ENCODE measurements around the gene PI4KA. TPM values are rescaled to one million over a fixed set of nuclear protein-coding genes. Genes with fewer than 3 reads are reported as not detected.

Gene PI4KA
- total and polyA plus RNA-seq, 10 donors = 29.8 to 143 (median 108) TPM

GRCh38 chr22:20802922-20803553 is 55.6 kb downstream of the PI4KA start:
- Histone ChIP-seq H3K27ac (no peak overlapping the region), H3K4me3 (no peak overlapping the region), H3K4me1 (no peaks in the 10 kb centered on the region), H3K36me3 (peaks cover 5 to 100% (median 98%) of the 10 kb centered on the region in 6 donors), H3K27me3 (replicated peaks in 1 of 7) (no peaks in the 10 kb centered on the region), H3K9me3 (no peaks in the 10 kb centered on the region)
- no peak for TF ChIP-seq CTCF (IDR thresholded peaks at IDR 0.05 in 8 of 11, conservative IDR thresholded peaks at IDR 0.05 in 3 of 11)
- no peak for TF ChIP-seq POLR2AphosphoS5 (IDR thresholded peaks at IDR 0.05)
- TF ChIP-seq POLR2A (IDR thresholded peaks at IDR 0.05) = no peak
- DNase-seq = no peak
- WGBS, 5 donors = 88 to 97% (median 93%) methylated on average over 10 to 11 of the region's 11 CpGs
- intact Hi-C loops (cut with DNase I; ENCODE audit: low total_unique reads) = no loop called here

- DNase-seq = no peak
- Histone ChIP-seq H3K4me1 (no peaks in the 10 kb centered on the region), H3K9me3 (no peaks in the 10 kb centered on the region), H3K4me3 (no peak overlapping the region), H3K27ac (no peak overlapping the region), H3K36me3 (peaks cover 5 to 100% (median 98%) of the 10 kb centered on the region in 6 donors), H3K27me3 (replicated peaks in 1 of 7) (no peaks in the 10 kb centered on the region)
- TF ChIP-seq POLR2A (IDR thresholded peaks at IDR 0.05) = no peak
- intact Hi-C loops (cut with DNase I; ENCODE audit: low total_unique reads) = no loop called here
- WGBS, 5 donors = 80 to 88% (median 81%) methylated on average over 6 of the region's 6 CpGs
Measured at GRCh38 chr22:20802452-20802851, 56.2 kb downstream of the PI4KA start.

- intact Hi-C loops (cut with DNase I; ENCODE audit: low total_unique reads) = no loop called here
- Histone ChIP-seq H3K36me3 (peaks cover 5 to 100% (median 92%) of the 10 kb centered on the region in 6 donors), H3K27me3 (replicated peaks in 1 of 7) (no peaks in the 10 kb centered on the region), H3K27ac (no peak overlapping the region), H3K9me3 (no peaks in the 10 kb centered on the region), H3K4me3 (no peak overlapping the region), H3K4me1 (no peaks in the 10 kb centered on the region)
- DNase-seq = no peak
- WGBS, 5 donors = 80 to 96% (median 94%) methylated on average over 8 of the region's 8 CpGs
- no peak for TF ChIP-seq POLR2AphosphoS5 (IDR thresholded peaks at IDR 0.05)
- TF ChIP-seq CTCF (IDR thresholded peaks at IDR 0.05 in 8 of 11, conservative IDR thresholded peaks at IDR 0.05 in 3 of 11) = no peak
- no peak for TF ChIP-seq POLR2A (IDR thresholded peaks at IDR 0.05)
Measured at GRCh38 chr22:20799449-20799848, 59.2 kb downstream of the PI4KA start.

GRCh38 chr22:20798974-20799373 is 59.6 kb downstream of the PI4KA start:
- intact Hi-C loops (cut with DNase I; ENCODE audit: low total_unique reads) = no loop called here
- 79 to 92% (median 90%) methylated on average over 10 of the region's 10 CpGs for WGBS, 5 donors
- Histone ChIP-seq H3K9me3 (no peaks in the 10 kb centered on the region), H3K4me1 (no peaks in the 10 kb centered on the region), H3K36me3 (peaks cover 5 to 100% (median 90%) of the 10 kb centered on the region in 6 donors), H3K27me3 (replicated peaks in 1 of 7) (no peaks in the 10 kb centered on the region), H3K4me3 (no peak overlapping the region), H3K27ac (no peak overlapping the region)
- TF ChIP-seq CTCF (IDR thresholded peaks at IDR 0.05 in 8 of 11, conservative IDR thresholded peaks at IDR 0.05 in 3 of 11) (no peak), POLR2A (IDR thresholded peaks at IDR 0.05) (no peak), POLR2AphosphoS5 (IDR thresholded peaks at IDR 0.05) (no peak)
- no peak for DNase-seq

Measured in spleen (tissue), 11 donors.